GM21360 (cell line): ENCODE data around the gene GMFB.
"Not testable (repeated sequence)": the region's sequence is repeated elsewhere in the genome, so short reads cannot be mapped to it uniquely, and the experiment has no call there.

Experiments used
- ATAC-seq: cut with Tn5 transposase; IDR thresholded peaks from one replicate; pipeline ENCODE4 v1.9.1; 2021; ENCODE audit warnings: mild to moderate bottlenecking, moderate library complexity; ENCODE audit not compliant: unreplicated experiment

GMFB gene

GRCh38 chr14:54462048-54462447 is 26.7 kb downstream of the GMFB start:
- no peak for ATAC-seq

GRCh38 chr14:54459106-54459505 is 29.7 kb downstream of the GMFB start:
- ATAC-seq = no peak

DNA sequence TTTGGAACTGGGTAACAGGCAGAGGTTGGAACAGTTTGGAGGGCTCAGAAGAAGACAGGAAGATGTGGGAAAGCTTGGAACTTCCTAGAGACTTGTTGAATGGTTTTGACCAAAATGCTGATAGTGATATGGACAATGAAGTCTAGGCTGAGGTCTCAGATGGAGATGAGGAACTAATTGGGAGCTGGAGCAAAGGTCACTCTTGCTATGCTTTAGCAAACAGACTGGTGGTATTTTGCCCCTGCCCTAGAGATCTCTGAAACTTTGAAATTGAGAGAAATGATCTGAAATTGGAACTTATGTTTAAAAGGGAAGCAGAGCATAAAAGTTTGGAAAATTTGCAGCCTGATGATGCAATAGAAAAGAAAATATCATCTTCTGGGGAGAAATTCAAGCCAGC is 30.2 kb downstream of the GMFB start:
- not testable (repeated sequence) for ATAC-seq

DNA sequence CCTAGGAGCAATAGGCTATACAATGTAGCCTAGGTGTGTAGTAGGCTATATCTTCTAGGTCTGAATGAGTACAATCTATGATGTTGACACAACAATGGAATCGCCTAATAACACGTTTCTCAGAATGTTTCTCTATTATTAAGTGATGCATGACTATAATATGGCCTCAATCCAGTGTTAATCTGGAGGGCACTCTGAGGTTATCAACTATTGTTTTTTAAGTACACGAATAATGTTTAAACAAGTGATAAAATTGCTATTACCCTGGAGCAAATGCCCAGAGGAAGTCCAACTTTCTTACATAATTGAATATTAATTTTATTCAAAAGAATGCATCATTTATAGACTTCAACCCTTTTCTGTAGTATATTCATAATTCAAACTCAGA is 31.2 kb downstream of the GMFB start:
- no peak for ATAC-seq

GRCh38 chr14:54456820-54457608 is 31.8 kb downstream of the GMFB start:
- ATAC-seq = not testable (repeated sequence)

DNA sequence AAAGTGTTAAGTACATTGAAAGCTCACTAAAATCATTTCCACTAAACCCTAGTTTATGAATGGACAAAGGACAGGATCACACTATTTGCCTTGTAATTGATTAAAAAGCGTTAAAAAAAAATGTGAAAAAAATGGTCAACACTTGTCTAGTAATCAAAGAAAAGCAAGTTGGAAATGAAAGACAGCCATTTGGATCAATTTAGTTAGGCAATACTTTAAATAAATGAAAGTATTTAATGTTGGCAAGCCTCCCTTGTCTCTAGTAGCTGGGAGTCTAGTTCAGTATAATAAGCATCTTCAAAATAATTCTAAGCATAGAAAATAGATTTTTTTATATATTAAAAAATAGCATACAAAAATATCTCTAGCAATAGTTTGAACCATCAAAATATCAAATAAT is 33.4 kb downstream of the GMFB start:
- no peak for ATAC-seq

- ATAC-seq = not testable (repeated sequence)
Measured at GRCh38 chr14:54453990-54454389, 34.8 kb downstream of the GMFB start.

DNA sequence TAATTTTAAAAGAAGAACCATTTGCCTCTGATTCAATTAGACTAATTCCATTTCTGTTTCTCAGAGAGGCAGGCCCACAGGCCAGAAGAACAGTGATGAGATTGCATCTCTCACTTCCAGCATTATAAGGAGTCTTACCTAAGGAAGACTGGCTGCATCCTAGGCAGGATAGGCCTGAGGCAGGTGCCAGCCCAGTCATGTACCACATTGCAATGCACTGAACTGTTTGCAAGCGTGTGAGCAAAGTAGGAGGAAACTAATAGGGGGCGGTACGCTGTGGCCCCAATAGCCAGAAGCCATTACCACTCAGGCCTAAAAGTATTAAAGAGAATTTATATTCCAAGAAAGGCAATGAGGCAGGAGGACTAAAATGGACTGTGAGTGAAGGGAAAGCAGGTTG is 35.5 kb downstream of the GMFB start:
- no peak for ATAC-seq

- ATAC-seq = no peak
Measured at GRCh38 chr14:54451961-54452360, 36.8 kb downstream of the GMFB start.

DNA sequence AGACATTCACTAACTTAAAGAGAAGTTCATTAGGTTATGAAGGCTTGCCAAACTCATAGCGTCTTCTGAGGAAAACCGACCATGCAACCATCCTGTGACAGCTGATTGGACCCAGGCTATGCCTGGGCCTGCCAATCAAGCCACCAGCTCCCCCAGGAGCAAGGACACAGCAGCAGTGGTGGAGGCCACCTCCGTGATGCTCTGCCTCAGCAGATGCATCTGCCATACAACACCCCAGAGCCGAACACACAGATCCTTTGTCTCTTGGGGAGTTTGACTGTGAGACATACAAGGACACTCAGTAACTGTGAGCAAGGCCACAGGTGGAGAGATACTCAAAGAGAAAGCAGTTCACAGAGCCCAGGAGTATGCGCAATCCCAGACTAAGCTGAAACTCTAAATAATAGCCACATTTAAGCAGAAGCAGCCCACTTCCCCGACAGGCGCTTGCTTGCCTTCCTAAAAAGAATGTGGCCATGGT is 37.6 kb downstream of the GMFB start:
- ATAC-seq = no peak

DNA sequence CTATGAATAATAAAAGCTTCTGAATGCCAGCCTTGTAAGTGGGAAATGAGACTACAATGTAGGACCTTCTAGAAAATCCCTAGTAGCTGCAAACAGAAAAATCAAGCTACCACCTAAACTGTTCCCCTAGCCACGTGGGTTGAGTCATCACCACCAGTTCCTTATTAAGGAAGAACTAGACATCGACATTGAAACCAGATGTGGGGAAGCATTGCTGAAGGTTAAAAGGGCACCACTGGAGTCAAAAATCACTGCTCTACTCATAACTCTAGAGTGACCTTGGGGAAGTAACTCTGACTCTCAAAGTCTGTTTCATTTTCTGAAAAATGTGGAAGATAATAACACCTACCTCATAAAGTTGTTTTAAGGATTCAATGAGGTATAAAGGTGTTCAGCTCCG is 38.2 kb downstream of the GMFB start:
- ATAC-seq = no peak

DNA sequence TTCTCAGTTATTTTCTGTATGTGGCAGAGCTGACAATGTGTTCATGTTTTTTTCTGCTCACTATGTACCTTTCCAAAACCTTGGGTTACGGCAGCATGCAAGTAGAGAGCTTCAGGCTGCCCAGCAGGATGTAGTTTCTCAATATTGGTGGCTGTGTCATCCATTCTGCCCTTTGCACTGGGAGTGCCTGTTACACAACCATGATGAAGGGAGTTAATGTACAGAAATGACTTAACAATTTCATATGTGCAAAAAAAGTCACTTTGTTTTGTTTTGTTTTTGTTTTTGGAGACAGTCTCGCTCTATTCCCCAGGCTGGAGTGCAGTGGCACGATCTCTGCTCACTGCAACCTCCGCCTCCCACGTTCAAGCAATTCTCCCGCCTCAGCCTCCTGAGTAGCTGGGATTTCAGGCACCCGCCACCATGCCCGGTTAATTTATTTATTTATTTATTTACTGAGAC is 41.5 kb downstream of the GMFB start:
- no peak for ATAC-seq

- ATAC-seq = no peak
Measured at GRCh38 chr14:54446161-54446693, 42.6 kb downstream of the GMFB start.

DNA sequence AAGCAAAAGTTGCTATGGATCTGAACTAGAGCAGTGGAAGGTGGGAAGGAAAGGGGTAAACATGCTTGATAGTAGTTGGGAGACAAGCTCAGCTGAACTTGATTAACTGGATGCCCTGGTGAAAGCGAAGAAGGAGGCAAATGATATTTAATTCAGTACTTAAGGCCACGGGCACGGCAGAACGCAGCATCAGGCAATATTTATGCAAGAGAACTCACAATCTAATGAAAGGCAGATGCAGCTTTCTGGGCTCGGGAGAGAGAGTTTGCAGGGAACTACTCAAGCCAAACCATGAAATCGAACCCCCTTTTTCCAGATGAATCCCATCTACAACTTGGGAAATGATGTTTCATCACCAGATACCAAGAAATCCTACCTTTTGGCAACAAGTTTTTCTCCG is 44.1 kb downstream of the GMFB start:
- ATAC-seq = no peak

GRCh38 chr14:54443981-54444380 is 44.8 kb downstream of the GMFB start:
- ATAC-seq = no peak

DNA sequence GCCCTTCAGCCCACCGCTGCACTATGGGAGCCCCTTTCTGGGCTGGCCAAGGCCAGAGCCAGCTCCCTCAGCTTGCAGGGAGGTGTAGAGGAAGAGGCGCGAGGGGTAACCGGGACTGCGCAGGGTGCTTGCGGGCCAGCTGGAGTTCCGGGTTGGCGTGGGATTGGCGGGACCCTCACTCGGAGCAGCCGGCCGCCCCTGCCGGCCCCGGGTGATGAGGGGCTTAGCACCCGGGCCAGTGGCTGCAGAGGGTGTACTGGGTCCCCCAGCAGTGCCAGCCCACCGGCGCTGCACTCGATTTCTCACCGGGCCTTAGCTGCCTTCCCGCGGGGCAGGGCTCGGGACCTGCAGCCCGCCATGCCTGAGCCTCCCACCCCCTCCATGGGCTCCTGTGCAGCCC is 45.8 kb downstream of the GMFB start:
- not testable (repeated sequence) for ATAC-seq

DNA sequence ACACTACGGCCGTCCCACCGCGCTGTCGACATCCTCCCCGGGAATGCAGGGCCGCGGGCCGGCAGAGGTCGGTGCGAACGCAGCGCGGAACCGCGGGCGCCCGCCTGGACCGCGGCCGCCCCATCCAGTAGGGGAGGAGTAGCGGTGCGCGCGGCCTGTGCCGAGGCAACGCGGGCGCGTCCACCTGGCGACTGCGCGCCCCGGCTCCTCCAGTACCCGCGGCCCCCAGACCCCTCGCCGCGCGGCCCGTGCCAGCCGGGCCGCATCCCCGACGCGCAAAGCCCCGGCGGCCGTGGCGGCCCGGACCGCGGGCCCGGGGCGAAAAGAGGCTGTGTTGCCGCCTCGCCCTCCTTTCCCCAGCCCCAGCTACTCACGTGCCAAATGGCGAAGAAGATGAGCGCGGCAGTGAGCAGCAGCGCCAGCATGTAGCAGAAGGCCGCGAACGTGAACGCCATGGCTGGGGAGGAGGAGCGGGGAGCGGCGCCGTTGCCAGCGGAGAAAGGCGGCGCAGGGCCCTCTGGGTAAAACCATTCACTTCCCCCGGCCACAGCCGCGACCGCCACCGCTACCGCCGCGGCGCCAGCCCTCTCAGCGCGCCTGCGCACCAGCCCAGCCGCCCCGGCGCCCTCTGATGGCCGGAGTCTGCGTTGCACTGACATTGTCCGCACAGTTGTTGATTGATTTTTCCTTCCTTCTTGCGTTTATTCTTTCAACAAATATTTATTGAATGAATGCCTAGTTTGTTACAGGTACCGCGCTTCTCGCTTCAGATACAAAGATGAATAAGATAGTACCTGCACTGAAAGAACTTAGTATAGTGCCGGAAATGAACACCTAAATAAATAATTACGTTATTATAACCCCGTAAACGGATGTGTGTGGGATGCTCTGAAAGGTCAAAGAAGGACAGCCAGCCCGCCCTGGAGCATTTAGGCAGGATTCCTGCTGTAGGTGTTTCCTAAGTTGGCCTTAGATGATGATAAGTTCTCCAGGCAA is 47.6 kb downstream of the GMFB start, which contains the start of gene CNIH1:
Gene CNIH1, minus strand, starts transcription at position 502 of the 996 bp plus-strand sequence. Its CDS starts 47 bp downstream, at position 455.
- ATAC-seq = peak; percentile 95

- no peak for ATAC-seq
Measured at GRCh38 chr14:54440476-54440872, 48.3 kb downstream of the GMFB start.

GRCh38 chr14:54440037-54440436 is 48.7 kb downstream of the GMFB start:
- no peak for ATAC-seq

- ATAC-seq = no peak
Measured at GRCh38 chr14:54438703-54439102, 50.1 kb downstream of the GMFB start.

- ATAC-seq = not testable (repeated sequence)
Measured at GRCh38 chr14:54437954-54438353, 50.8 kb downstream of the GMFB start.
